GM12801 (cell line): ENCODE results near the gene SYNPO2L.
"Not testable (repeated sequence)": the region's sequence is repeated elsewhere in the genome, so short reads cannot be mapped to it uniquely, and the experiment has no call there.

Source experiments
- CTCF ChIP-seq: IDR thresholded peaks from one replicate; pipeline ENCODE4 v1.5.1; 2011; ENCODE audit warnings: control low read depth; ENCODE audit not compliant: insufficient read length; ENCODE audit errors: extremely low read depth

The SYNPO2L gene

GRCh38 chr10:73655990-73656298 lies at the start of gene SYNPO2L:
SYNPO2L (minus strand) TSS chr10:73656029; CDS start chr10:73655922, 107 bp downstream.
- no peak for TF ChIP-seq CTCF

GRCh38 chr10:73697675-73698159 lies 41.9 kb upstream of the SYNPO2L start, which contains the start of gene AGAP5:
AGAP5 (minus strand) TSS chr10:73698109; CDS start chr10:73697755, 354 bp downstream.
- not testable (repeated sequence) for TF ChIP-seq CTCF

GRCh38 chr10:73655257-73655989 lies 406 bp downstream of the SYNPO2L start:
- TF ChIP-seq CTCF = no peak

- TF ChIP-seq CTCF = no peak
Measured at GRCh38 chr10:73653701-73654100, 2.1 kb downstream of the SYNPO2L start.

- no peak for TF ChIP-seq CTCF
Measured at GRCh38 chr10:73653195-73653594, 2.6 kb downstream of the SYNPO2L start.

- no peak for TF ChIP-seq CTCF
Measured at GRCh38 chr10:73650537-73651331, 5.1 kb downstream of the SYNPO2L start.

- TF ChIP-seq CTCF = no peak
Measured at GRCh38 chr10:73649876-73650536, 5.8 kb downstream of the SYNPO2L start.
